OCI-LY7 (cell line): Measurements from ENCODE around the gene STAMBP. TPM values are rescaled to one million over a fixed set of nuclear protein-coding genes. Genes with fewer than 3 reads are reported as not detected.
A peak's percentile ranks its signal among the peaks of the same experiment; 100 is the strongest.

Experiments
- BruUV-seq: library from RNA; stranded (reverse); fragments of 400-500 nt; replicated peaks from 2 replicates; lab custom pipeline; 2021; lab: Mats Ljungman, UMichigan
- CTCF ChIA-PET: fragments of 300-600 bp; sonication (Branson Sonifier 250); formaldehyde crosslinking; loops from one replicate; lab custom pipeline; 2022; ENCODE audit warnings: antibody characterized with exemption; ENCODE audit not compliant: unreplicated experiment; lab: Charles Lee
- POLR2A ChIA-PET: fragments of 300-600 bp; sonication (Branson Sonifier 250); formaldehyde crosslinking; loops from one replicate; lab custom pipeline; 2022; ENCODE audit warnings: antibody characterized with exemption; lab: Charles Lee
- DNase-seq: peaks from one replicate; pipeline ENCODE4 v3.0.0-alpha.2; 2015; ENCODE audit warnings: low spot score
- H2AFZ ChIP-seq: fragments of 200-600 bp; sonication (generic), shearing (Covaris generic); 2 replicates; pipeline ENCODE4 v1.6.1; 2014; ENCODE audit warnings: mild to moderate bottlenecking, antibody characterized with exemption, low read length, moderate library complexity
- H3K27ac ChIP-seq: fragments of 200-600 bp; sonication (generic); 2 replicates; pipeline ENCODE4 v1.5.1; 2014; ENCODE audit warnings: mixed run types, low read depth, mild to moderate bottlenecking, moderate library complexity, low read length, inconsistent platforms; ENCODE audit not compliant: poor library complexity, severe bottlenecking
- H3K36me3 ChIP-seq: fragments of 200-600 bp; sonication (generic); 2 replicates; pipeline ENCODE4 v1.6.1; 2014; ENCODE audit warnings: mild to moderate bottlenecking, antibody characterized with exemption, low read length, moderate library complexity, mixed read lengths; ENCODE audit not compliant: insufficient read depth
- H3K4me1 ChIP-seq: fragments of 200-600 bp; sonication (generic); 2 replicates; pipeline ENCODE4 v1.5.1; 2014; ENCODE audit warnings: mild to moderate bottlenecking, low read length; ENCODE audit not compliant: insufficient read depth, poor library complexity, severe bottlenecking
- H3K4me2 ChIP-seq: fragments of 200-600 bp; sonication (generic); 2 replicates; pipeline ENCODE4 v1.6.1; 2014; ENCODE audit warnings: mild to moderate bottlenecking, low read length
- H3K4me3 ChIP-seq: fragments of 200-600 bp; sonication (generic); 2 replicates; pipeline ENCODE4 v1.5.1; 2014; ENCODE audit warnings: mild to moderate bottlenecking, low read depth, low read length; ENCODE audit not compliant: poor library complexity, severe bottlenecking
- H3K79me2 ChIP-seq: fragments of 200-600 bp; sonication (generic); 2 replicates; pipeline ENCODE4 v1.6.1; 2016; ENCODE audit warnings: low read depth, mild to moderate bottlenecking, low read length, moderate library complexity, mixed read lengths; ENCODE audit not compliant: insufficient read depth
- H3K9me2 ChIP-seq: fragments of 200-600 bp; sonication (generic); 2 replicates; pipeline ENCODE4 v1.6.1; 2016; ENCODE audit warnings: mild to moderate bottlenecking, low read length, mixed read lengths; ENCODE audit not compliant: insufficient read depth
- H3K9me3 ChIP-seq: fragments of 200-600 bp; sonication (generic); 2 replicates; pipeline ENCODE4 v1.6.1; 2014; ENCODE audit warnings: mild to moderate bottlenecking, mixed run types, low read length, mixed read lengths
- H4K20me1 ChIP-seq: fragments of 200-600 bp; sonication (generic); 2 replicates; pipeline ENCODE4 v1.6.1; 2014; ENCODE audit warnings: mild to moderate bottlenecking, antibody characterized with exemption, low read length, moderate library complexity, mixed read lengths; ENCODE audit not compliant: insufficient read depth
- EZH2phosphoT487 ChIP-seq: fragments of 200-600 bp; sonication (generic); IDR thresholded peaks from 2 replicates; pipeline ENCODE4 v1.6.1; 2018; ENCODE audit warnings: low read depth, borderline replicate concordance, mild to moderate bottlenecking, mixed run types, antibody characterized with exemption, low read length, moderate library complexity, mixed read lengths
- intact Hi-C: fragments of 100-400 bp; cut with micrococcal nuclease; formaldehyde crosslinking; loops from one replicate; pipeline ENCODE4 v1.10.0; 2022; ENCODE audit not compliant: unreplicated experiment
- total RNA-seq, 2 experiments: library from RNA; depleted of rRNA in 1 of 2; stranded (reverse); fragments of >200 nt in 1 of 2; shearing (Covaris generic) in 1 of 2; gene quantifications; 2 replicates each; pipeline ENCODE4 v1.2.3, GENCODE V29; 2014 to 2022
- TF ChIP-seq, protein P1 (sequence below): fragments of 200-600 bp; sonication (generic); conservative IDR thresholded peaks from 2 replicates; pipeline ENCODE4 v1.5.1; 2014; ENCODE audit warnings: mild to moderate bottlenecking, antibody characterized with exemption, low read length, moderate library complexity, mixed read lengths

The STAMBP gene
- total RNA-seq, 2 experiments from 2014 or later = 27.2 to 43.7 TPM

DNA sequence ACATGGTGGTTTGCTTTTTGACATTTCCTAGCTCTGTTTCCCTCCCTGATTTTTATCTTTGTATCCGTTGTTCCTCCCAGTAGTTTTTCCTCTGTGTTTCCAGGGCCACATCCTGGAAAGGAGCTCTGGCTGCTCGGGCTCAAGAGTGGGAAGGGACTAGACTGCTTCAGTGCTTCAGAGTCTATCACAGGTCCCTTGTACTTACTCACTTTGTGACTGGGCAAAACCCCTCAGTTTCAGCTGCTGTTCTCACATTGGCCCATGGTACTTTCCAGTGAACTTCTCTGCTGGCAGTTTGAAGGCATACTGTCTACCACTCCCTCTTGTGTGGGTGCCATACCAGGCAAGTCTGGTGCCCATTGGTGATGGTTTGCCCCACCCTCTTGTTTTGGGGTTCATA, 7.5 kb upstream of the STAMBP start:
- peak overlapping the region; percentile 50; the same call in 1 of the 2 replicates for H2AFZ ChIP-seq
- POLR2A ChIA-PET = interaction anchor here (0.6 kb wide), 1 partner anchor 95 kb away, joined by 4 read pairs; no protein-coding TSS in a partner anchor

GRCh38 chr2:73821669-73822068, 7.1 kb upstream of the STAMBP start:
- Histone ChIP-seq H3K36me3 (no peaks in the 10 kb centered on the region), H3K79me2 (no peaks in the 10 kb centered on the region), H3K4me3 (no peak overlapping the region), H2AFZ (peak overlapping the region; percentile 50; the same call in 1 of the 2 replicates), H3K9me3 (no peaks in the 10 kb centered on the region), H3K4me2 (peak overlapping the region; percentile 53), H3K27ac (no peak overlapping the region), H3K9me2 (no peaks in the 10 kb centered on the region), H3K4me1 (peaks cover 16% of the 10 kb centered on the region), H4K20me1 (no peaks in the 10 kb centered on the region)
- CTCF ChIA-PET = interaction anchor here (0.6 to 1.0 kb wide), 2 partner anchors 288 to 570 kb away, joined by 3 to 4 read pairs; no protein-coding TSS in a partner anchor
- no TSS peak for BruUV-seq
- POLR2A ChIA-PET = interaction anchor here (0.6 kb wide), 1 partner anchor 94 kb away, joined by 4 read pairs; no protein-coding TSS in a partner anchor
- TF ChIP-seq, protein P1, sequence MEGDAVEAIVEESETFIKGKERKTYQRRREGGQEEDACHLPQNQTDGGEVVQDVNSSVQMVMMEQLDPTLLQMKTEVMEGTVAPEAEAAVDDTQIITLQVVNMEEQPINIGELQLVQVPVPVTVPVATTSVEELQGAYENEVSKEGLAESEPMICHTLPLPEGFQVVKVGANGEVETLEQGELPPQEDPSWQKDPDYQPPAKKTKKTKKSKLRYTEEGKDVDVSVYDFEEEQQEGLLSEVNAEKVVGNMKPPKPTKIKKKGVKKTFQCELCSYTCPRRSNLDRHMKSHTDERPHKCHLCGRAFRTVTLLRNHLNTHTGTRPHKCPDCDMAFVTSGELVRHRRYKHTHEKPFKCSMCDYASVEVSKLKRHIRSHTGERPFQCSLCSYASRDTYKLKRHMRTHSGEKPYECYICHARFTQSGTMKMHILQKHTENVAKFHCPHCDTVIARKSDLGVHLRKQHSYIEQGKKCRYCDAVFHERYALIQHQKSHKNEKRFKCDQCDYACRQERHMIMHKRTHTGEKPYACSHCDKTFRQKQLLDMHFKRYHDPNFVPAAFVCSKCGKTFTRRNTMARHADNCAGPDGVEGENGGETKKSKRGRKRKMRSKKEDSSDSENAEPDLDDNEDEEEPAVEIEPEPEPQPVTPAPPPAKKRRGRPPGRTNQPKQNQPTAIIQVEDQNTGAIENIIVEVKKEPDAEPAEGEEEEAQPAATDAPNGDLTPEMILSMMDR = no peak
- TF ChIP-seq EZH2phosphoT487 = no peak
- DNase-seq = no peak
- intact Hi-C loops = no loop called here

More for the DNA sequence above, 7.5 kb upstream of the STAMBP start:
- Histone ChIP-seq H4K20me1 (no peaks in the 10 kb centered on the region), H3K27ac (no peak overlapping the region), H3K4me3 (no peak overlapping the region), H3K9me2 (no peaks in the 10 kb centered on the region), H3K4me1 (peaks cover 16% of the 10 kb centered on the region), H3K9me3 (no peaks in the 10 kb centered on the region), H3K36me3 (no peaks in the 10 kb centered on the region), H3K79me2 (no peaks in the 10 kb centered on the region), H3K4me2 (no peak overlapping the region)
- no TSS peak for BruUV-seq
- TF ChIP-seq, protein P1 = no peak
- no peak for TF ChIP-seq EZH2phosphoT487
- intact Hi-C loops = no loop called here
- DNase-seq = no peak
- CTCF ChIA-PET = no interaction called here

DNA sequence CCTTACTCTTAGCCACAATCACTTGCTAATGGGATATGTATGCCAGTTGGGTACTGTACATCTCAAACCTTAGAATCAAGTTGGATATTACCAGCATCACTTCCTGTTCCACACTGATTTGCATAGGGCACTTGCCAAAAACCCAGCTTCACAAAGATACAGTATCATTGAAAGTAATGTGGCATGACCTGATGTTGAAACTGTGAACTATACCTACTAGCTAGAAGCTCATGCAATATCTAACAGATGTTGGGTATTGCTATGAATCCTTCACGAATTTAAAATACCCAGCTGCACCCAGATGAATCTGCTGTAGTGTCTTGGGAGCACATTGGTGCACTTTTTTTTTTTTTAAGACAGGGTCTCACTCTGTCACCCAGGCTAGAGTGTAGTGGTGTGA, 6.5 kb upstream of the STAMBP start:
- Histone ChIP-seq H2AFZ (peak overlapping the region; percentile 50; the same call in 1 of the 2 replicates), H3K79me2 (no peaks in the 10 kb centered on the region), H3K4me1 (peaks cover 20% of the 10 kb centered on the region), H3K9me3 (no peaks in the 10 kb centered on the region), H3K4me3 (no peak overlapping the region), H3K4me2 (peak overlapping the region; percentile 53), H4K20me1 (no peaks in the 10 kb centered on the region), H3K36me3 (no peaks in the 10 kb centered on the region), H3K27ac (no peak overlapping the region), H3K9me2 (no peaks in the 10 kb centered on the region)
- peak; percentile 36 for DNase-seq
- ChIA-PET CTCF (interaction anchor here (0.6 to 1.0 kb wide), 2 partner anchors 287 to 569 kb away, joined by 3 to 4 read pairs; no protein-coding TSS in a partner anchor), POLR2A (no interaction called here)
- no peak for TF ChIP-seq EZH2phosphoT487
- TF ChIP-seq, protein P1 = no peak
- BruUV-seq = no TSS peak
- intact Hi-C loops = no loop called here
